Islet of Langerhans (tissue), 1 donor: Measurements from ENCODE around the gene TAP2.
A peak's percentile ranks its signal among the peaks of the same experiment; 100 is the strongest.

Experiments used
- FAIRE-seq: peaks from one replicate; lab custom pipeline; 2011; peaks lifted over from hg19 to GRCh38; lab: Jason Lieb, UNC

TAP2 gene

DNA sequence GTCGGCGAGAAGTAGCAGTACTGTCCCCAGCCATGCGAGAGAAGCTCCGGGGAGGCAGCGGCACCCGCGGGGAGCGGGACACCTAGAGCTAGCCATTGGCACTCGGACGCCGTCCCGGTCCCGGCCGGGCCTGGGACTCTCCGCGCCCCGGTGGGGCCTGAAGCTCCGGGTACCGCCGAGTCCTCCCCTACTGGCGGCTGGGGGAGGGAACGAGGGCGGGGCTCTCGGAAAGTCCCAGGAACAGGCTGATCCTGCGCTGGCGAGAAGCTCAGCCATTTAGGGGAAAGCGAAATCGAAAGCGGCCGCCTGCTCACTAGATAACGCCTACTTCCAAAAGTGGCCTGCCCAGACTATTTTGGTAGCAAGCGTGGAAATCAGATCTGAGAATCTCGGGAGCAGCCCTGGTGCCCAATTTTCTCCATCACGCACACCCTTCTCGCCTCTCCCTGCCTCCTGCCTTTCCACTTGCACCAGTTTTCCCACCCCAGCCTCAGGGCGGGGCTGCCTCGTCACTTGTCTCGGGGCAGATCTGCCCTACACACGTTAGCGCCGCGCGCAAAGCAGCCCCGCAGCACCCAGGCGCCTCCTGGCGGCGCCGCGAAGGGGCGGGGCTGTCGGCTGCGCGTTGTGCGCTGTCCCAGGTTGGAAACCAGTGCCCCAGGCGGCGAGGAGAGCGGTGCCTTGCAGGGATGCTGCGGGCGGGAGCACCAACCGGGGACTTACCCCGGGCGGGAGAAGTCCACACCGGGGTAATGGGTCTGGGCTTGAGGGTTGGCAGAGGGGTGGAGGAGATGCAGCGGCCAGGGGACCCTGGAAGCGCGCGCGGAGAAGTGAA, 15.2 kb upstream of the TAP2 start, which contains the start of the genes PSMB9 and TAP1:
Gene PSMB9, plus strand, starts transcription at position 652 of the 835 bp plus-strand sequence. Its CDS starts 38 bp downstream, at position 690.
Gene TAP1, minus strand, starts transcription at position 164 of the 835 bp plus-strand sequence. Its CDS starts 68 bp downstream, at position 96.
- no peak for FAIRE-seq

DNA sequence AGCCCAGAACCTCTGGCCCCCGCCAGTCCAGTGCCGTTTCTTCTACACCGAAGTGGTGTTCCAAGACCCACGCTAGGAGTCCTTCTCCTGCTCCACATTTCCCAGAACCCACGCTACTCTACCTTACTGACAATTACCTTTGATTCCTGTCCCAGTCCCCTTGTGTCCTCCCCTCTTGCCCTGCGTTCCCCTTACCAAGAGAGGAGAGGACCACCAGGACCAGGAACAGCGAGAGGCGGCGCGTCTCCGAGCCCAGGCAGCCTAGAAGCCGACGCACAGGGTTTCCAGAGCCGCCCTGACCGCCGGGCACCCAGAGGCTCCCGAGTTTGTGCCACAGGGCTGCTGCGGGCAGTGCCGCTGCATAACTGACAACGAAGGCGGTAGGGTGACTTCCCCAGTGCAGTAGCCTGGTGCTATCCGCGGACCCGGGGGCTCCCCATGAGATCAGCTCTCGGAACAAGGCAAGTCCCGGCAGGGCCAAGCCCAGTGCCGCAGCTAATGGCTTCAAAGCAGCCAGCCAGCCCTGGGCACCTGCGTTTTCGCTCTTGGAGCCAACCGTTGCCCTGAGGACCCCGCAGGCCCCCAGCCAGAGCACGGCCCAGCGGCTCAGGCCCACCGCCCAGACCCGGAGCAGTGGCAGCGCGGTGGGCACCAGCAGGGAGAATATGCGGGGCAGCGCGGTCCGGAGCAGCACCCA, 14.5 kb upstream of the TAP2 start:
- no peak for FAIRE-seq

DNA sequence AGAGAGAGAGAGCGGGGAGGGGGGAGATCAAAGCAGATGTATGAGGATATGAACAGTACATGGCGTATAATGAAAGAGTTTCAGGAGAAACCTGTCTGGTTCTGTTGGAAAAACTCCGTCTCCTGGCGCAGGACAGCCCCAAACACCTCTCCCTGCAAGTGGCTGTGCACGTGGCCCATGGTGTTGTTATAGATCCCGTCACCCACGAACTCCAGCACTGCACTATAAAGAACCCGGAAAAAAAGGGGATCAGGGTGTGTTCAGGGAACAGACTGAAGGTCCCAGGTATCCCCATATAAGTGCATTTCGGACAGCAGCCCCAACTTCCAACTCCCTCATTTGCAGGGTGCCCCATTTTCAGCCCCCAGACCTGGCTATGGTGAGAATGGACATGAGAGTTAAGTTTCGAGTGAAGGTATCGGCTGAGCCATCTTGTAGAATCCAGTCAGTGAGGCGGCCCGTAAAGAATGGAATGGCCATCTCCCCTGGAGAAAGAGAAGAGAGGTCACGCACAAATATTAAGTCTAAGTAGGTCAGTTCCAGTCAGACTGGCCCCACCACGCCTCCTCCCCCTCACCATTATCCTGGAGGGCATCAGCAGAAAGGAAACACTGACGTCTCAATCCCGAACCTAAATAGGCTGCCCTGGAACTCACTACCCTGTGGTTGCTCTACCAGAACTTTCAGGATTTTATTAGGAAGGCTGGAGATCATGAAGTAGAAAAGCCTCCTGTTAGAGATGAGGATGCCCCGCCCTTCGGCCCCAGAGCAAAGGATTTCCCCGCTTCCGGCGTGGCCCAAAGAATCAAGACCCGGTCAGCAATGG, 13.7 kb upstream of the TAP2 start:
- no peak for FAIRE-seq

DNA sequence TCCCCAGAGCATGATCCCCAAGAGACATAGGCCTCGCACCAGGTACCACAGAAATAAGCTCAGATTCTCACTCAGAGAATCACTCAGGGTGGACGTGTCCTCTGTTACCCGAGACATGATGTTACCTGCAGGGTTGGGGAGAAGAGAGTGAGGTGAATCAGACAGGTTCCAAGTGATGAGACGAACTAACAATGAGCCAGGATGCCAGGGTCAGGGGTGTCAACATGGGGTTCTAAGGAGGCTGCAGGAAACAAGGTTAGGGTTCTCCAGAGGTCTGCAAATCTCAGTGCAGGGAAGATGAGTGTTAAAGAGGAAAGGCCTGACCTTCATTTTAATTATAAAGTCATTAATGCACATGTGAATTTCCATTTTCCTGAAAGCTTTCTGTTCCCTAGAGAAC, 12.5 kb upstream of the TAP2 start:
- FAIRE-seq: no peak

DNA sequence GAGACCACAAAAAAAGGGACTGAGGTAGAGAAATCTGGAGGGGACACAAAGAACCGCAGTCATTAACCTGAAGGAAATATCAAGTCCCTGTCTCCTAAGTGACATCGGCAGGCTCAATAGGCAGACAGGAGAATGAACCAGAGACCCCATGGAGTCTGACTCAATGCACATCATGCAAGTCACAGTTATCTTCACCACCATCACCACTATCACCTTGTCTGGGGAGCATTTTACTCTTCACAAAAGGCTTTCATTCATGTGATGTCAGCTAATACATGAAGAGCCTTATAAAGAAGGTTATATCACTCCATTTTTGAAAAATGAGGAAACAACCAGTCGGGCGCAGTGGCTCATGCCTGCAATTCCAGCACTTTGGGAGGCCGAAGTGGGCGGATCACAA, 10.6 kb upstream of the TAP2 start:
- no peak for FAIRE-seq

DNA sequence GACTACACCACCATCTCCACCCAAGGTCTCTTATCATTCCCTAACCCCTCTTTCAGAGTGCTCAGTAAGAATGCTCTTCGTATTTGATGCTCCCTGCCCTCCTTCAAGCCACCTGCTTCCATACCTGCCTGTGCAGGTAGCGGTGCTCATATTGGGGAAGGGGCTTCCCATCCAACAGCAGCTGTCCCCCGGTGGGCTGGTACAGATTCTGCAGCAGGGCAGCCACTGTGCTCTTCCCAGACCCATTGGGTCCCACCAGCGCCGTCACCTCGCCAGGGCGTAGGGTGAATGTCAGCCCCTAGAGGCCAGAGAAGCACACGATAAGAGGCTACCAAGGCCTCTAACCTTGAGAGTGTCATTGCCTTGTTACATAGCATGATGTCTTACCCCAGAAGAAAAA, 9.3 kb upstream of the TAP2 start:
- no peak for FAIRE-seq

DNA sequence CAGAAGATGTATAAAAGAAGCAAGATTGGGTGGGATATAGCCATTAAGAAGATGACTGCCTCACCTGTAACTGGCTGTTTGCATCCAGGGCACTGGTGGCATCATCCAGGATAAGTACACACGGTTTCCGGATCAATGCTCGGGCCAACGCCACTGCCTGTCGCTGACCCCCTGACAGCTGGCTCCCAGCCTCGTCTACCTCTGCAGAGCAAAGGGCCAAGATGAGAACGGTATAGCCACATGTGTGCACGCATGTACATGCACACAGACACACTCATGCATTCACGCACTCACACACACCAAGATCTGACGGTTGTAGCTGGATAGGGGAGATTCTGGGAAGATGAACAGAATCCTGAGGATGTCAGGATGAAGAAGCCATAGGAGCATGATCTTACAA, 8.5 kb upstream of the TAP2 start:
- no peak for FAIRE-seq

DNA sequence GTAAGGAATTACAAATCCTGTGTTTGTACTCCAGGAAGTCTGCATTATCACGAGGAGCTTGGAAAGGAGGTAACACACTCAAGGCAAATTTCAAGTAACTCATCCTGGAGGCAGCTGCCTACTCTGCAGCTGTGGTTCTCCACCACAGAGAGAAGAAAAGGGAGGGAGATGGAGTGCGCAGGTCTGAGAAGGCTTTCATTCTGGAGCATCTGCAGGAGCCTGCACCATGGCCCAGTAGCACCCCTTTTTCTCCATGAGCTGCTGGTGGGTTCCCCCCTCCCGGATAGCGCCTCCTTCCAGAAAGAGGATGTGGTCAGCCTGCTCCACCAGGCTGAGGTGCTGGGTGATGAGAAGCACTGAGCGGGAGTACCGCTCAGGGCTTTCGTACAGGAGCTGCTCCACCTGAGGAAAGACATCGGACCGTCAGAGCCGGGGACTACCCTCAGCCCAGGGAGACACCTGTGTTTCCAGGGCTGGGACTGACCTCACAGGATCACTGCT, 6.9 kb upstream of the TAP2 start:
- FAIRE-seq: no peak

DNA sequence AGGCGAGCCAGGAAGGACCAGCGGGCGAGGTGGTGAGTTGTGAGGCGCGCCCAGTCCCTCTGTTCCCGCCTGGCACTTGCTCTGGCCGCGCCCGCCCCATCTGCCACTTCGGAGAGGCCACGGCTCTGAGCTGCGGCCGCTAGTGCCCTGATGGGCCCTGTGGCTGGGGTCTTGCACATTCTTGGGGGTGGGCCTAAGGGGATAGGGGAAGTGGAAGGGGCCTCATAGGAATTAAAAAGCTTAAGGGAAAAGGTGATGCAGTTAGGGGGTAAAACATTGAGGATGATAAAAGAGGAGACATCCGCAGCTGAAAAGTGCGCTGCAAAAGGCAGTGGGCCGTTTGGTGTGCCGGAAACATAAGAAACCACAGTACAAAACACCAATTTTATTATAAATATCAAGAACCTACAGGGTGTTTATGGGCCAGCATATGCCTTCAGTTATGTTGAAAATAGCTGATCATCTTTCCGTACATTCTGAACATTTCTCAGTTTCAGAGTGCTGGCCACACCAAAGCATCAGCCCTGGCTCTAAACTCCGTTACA, 6.4 kb upstream of the TAP2 start:
- no peak for FAIRE-seq

DNA sequence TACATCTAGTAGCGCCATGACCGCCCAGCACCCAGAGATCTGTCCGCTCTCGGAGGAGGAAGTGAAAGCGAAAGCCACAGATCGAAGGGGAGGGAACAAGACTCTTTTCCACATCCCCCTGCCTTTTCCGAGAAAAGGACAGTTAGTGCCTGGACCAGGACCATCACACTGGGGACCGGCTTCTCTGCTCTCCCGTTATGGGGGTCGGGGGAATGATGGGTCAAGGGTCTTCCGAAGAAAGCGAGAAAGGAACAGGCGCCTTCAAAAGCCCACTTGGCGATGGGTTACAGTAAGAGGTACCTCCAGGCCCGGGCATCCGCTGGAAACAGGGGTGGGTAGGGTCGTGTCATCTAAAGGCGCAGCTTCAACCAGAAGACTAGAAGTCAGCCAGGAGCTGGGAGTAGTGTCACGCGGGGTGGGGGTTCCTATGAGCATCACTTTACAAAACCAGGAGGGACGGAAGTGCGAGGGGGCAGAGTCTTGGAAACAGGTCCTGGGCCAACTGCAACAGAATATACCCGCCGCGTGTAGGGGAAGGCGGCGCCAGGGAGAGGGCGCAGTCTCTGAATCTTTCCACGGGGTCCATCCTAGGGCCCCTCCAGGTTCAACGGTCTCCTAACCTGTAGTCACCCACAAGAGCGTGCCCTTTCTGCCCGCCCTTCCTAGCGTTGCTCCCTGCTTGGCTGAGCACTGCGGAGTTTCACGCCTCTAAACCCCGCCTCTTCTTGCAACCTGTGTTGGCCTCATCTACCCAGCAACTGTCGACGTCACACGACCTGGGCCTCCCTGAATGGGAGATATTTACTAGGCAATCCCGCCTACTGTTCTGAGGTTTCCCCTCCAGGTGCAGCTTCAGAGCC, 5.7 kb upstream of the TAP2 start, which contains the start of gene PSMB8:
Gene PSMB8, minus strand, starts transcription at position 69 of the 860 bp plus-strand sequence. Its CDS starts 51 bp downstream, at position 18.
- peak; percentile 82 for FAIRE-seq

DNA sequence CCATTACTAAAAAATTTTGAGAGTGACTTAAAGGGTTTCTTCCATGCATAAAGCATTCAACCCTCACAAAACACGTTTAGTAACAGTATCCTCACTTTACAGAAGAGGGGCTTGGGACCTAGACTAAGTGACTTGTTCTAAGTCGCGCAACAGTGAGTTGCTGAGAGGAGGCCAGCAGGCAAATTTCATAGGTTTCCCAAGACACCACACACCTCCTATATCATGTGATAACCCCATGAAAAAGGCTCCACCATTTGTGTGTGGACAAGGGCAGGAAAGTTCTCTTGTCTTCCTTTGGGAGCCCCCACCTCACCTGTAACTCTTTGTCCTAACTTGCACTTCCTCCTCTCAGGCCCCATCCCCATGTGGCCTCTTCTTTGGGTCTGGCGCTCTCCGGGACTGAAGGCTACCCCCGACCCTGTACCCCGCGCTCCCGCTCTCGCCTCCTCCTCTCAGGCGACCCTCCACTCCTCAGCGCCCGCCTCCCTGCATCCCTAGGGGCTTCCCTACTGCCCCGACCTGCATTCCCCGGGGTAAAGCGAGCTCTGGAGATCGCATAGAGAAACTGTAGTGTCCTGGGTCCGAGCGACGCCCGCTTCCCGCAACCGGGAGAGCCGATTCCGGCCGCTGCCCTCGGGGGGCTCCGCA, 4.9 kb upstream of the TAP2 start:
- FAIRE-seq: no peak

DNA sequence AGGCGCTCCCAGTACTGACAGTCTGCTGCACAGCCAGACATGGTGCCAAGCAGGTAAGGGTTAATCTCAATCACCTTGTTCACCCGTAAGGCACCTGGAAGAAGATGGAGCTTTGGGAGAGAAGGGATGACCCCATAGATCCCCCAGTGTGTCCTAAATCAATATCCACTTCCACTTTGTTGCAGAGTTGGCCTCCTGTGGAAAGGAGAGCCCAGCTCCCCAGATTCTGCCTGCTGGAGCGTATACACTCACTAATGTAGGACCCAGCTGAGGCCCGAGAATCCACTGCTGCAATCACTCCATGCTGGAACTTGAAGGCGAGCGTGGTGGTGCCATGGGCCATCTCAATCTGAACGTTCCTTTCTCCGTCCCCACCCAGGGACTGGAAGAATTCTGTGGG, 4.2 kb upstream of the TAP2 start:
- no peak for FAIRE-seq

DNA sequence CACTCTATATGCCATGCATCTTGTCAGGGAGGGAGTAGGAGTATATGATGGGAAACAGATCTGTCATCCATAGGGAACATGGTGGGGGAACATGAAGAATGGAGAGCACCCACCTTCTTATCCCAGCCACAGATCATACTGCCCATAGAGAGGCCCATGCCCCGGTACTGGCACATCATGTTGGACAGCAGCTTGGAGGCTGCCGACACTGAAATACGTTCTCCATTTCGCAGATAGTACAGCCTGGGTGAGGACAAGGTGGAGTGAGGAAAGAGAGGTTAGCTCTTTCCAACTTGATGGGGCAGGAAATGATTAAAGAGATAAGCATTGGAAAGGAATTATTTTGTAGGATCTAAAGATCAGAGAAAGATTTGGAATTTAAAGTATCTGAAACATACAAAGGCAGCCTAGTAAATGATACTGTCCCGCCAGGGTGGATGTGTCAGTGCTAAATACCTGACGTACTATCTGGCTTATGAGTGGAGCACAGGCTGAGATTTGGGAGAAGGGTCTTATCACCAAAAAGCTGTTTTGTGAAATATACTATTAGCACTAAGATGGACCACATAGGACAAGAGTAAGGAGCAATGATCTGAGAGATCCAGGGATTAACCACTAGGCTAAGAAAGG, 3.6 kb upstream of the TAP2 start:
- FAIRE-seq: no peak

DNA sequence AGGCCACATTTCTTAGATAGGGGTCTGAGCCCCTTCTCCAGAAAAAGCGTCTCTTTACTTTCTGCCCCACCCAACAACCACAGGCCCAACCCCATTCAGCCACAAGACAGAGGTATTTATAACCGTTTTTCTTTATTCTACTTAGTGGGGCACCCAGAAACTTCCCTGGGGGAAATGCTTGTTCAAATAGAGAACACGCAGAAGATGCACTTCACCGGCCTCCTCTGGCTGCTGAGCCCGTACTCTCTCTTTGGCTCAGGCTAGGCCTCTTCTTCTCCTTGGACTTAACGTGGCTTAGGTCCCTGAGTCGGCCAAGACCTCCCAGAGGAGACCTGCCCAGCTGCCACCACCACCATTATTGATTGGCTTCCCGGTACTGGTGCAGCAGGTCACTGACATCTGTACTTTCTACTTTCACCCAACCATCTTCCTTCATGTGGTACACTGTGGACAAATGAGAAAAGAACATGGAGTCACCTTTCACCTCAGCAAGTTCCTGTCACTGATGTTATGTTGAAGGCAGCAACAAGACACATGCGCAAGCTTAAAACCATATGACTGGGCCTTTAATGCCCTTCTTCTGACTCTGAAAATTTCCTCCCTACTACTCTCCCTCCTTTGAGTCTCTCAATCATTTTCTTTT, 2.2 kb upstream of the TAP2 start:
- FAIRE-seq: no peak

DNA sequence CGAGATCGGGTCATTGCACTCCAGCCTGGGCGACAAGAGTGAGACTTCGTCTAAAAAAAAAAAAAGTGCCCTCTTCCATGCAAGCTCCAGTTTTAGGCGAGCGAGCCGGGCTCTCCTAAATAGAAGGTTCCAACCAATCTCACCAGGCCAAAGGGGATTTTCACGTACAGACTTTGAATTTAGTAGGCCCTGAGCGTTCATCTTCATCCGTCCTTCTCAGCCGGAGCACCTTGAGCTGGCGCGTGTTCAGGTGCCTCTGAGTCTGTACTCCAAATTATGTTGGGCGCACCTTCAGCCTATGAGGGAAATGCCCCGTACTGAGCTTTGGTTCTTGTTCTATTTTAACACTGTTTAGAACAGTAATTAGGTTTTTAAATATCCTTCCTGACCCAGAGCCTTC, 817 bp upstream of the TAP2 start:
- FAIRE-seq: no peak

DNA sequence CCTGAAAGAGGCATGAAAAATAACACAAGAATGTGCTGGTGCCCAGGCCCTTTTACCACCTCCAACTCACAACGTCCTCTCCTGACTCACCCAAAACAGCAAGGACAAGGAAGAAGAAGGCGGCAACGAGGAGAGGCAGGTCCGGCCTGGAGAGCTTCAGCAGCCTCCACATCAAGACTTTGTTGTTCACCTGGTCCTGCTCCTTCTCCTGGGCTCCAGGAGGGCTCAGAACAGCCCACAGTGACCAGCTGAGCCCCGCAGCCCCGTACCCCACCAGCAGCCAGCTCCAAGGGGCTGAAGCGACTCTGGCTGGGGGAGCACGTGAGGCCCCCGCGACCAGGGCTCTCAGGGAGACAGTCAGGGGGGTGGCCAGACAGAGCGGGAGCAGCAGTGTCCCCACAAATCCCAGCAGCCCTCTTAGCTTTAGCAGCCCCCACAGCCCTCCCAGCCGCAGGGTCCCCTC, 857 bp downstream of the TAP2 start:
- no peak for FAIRE-seq

DNA sequence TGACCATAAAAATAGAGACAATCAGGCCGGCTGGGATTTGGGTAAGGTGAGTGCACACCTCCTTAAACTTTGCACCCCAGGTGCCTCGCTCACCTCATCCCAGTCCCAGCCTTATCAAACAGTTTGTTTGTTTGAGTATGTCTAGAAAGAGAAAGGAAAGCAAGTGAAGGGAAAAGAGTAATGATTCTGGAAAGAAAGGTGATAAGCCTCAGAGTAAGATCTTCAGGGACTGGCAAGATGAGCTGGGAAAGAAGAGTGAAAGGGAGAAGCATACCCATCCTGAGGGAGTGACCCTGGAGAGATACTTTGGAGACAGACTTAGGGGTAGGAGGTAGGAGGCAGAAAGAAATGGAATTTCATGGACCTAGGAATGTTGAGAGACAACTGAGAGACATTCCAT, 1.7 kb downstream of the TAP2 start:
- FAIRE-seq: no peak

DNA sequence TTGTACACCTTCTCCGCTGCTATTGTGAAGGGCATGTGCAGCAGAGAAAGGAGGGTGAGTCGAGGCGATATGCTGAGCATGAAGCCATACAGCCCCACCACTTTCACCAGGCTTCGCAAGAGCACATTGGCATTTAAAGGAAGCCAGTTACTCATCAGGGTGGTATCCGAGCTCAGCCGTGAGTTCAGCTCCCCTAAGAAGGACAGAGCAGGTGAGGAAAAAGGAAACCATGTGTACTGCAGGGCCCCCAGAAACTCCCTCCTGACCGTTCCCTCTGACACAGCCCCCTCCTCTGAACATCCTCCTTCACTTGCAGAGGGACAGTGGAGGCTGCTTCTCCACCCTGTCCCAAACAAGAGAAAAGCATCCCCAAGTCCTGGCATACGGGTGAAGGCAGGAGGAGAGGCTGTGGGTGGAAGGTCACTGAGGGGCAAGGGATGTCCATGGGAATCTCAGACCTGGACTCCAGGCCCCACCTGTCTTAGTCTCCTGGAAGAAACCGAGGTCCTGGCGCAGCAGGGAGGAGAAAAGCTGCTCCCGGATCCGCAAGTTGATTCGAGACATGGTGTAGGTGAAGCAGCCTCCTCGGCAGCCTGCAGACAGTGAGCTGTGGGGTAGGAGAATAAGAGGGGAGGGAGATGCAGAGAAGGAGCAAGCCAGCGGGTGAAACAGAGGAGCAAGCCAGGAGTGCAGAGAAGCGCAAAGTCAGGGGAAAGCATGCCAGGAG, 3.2 kb downstream of the TAP2 start:
- FAIRE-seq: no peak

DNA sequence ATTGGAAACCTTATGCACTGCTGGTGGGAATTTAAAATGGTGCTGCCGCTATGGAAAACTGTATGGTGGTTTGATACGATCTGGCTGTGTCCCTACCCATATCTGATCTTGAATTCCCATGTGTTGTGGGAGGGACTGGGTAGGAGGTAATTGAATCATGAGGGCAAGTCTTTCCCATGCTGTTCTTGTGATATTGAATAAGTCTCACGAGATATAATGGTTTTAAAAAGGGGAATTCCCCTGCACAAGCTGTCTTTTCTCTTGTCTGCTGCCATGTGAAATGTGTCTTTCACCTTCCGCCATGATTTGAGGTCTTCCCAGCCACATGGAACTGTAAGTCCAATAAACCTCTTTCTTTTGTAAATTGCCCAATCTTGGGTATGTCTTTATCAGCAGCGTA, 4.9 kb downstream of the TAP2 start:
- no peak for FAIRE-seq
